ENCODE measurements around the gene B3GALNT2.
"Not testable (repeated sequence)": the region's sequence is repeated elsewhere in the genome, so short reads cannot be mapped to it uniquely, and the experiment has no call there.

- TF ChIP-seq CTCF (conservative IDR thresholded peaks at IDR 0.05; ENCODE audit: low read depth, low read length); EZH2phosphoT487 (IDR thresholded peaks at IDR 0.05; ENCODE audit: borderline replicate concordance, low read length); EZH2 (IDR thresholded peaks at IDR 0.05; ENCODE audit: low read length, unreplicated experiment): not testable (repeated sequence)
Observed at GRCh38 chr1:235462832-235463231, 41.4 kb downstream of the B3GALNT2 start.

Measured in PC-3 (cell line).